Measurements from ENCODE around the gene CISH. TPM values are rescaled to one million over a fixed set of nuclear protein-coding genes. Genes with fewer than 3 reads are reported as not detected.

The CISH gene
- total RNA-seq, 1 experiment from 2014 or later, result 1.7 TPM

GRCh38 chr3:50645378-50645777, 33.8 kb upstream of the CISH start:
- H3T11ph ChIP-seq (ENCODE audit: low read length), result no peak overlapping the region
- no peak overlapping the region for H4K91ac ChIP-seq (ENCODE audit: insufficient read length, low read depth, low read length)
- no peak overlapping the region for H3K4ac ChIP-seq (ENCODE audit: low read depth, low read length)
- H2BK20ac ChIP-seq (ENCODE audit: low read depth, low read length, poor library complexity, severe bottlenecking), result no peak overlapping the region
- no peak overlapping the region for H3K9ac ChIP-seq (ENCODE audit: extremely low read depth, insufficient read length, low read length)
- H4K20me1 ChIP-seq (ENCODE audit: control insufficient read depth, insufficient read depth, insufficient read length), result no peaks in the 10 kb centered on the region
- no peak overlapping the region for H3K27ac Mint-ChIP-seq
- H3K4me3 Mint-ChIP-seq, result no peak overlapping the region
- no peaks in the 10 kb centered on the region for H3K27me3 Mint-ChIP-seq (ENCODE audit: low read depth)
- TF ChIP-seq, protein P1, sequence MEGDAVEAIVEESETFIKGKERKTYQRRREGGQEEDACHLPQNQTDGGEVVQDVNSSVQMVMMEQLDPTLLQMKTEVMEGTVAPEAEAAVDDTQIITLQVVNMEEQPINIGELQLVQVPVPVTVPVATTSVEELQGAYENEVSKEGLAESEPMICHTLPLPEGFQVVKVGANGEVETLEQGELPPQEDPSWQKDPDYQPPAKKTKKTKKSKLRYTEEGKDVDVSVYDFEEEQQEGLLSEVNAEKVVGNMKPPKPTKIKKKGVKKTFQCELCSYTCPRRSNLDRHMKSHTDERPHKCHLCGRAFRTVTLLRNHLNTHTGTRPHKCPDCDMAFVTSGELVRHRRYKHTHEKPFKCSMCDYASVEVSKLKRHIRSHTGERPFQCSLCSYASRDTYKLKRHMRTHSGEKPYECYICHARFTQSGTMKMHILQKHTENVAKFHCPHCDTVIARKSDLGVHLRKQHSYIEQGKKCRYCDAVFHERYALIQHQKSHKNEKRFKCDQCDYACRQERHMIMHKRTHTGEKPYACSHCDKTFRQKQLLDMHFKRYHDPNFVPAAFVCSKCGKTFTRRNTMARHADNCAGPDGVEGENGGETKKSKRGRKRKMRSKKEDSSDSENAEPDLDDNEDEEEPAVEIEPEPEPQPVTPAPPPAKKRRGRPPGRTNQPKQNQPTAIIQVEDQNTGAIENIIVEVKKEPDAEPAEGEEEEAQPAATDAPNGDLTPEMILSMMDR (conservative IDR thresholded peaks at IDR 0.05), result no peak
- no peak overlapping the region for H3K23ac ChIP-seq (ENCODE audit: insufficient read length, low read depth, low read length)
- H3K36me3 Mint-ChIP-seq (ENCODE audit: insufficient read depth in 1 of 3, low read depth in 3 of 3), result peaks cover 8 to 37% (median 29%) of the 10 kb centered on the region in 3 experiments; a peak in 6 of 7 replicates
- H2BK120ac ChIP-seq (ENCODE audit: low read depth, low read length, poor library complexity, severe bottlenecking), result no peak overlapping the region
- H3K14ac ChIP-seq (ENCODE audit: insufficient read depth, low read length), result no peak overlapping the region
- no peaks in the 10 kb centered on the region for H3K79me1 ChIP-seq (ENCODE audit: insufficient read depth, low read depth, low read length, poor library complexity, severe bottlenecking)
- no peaks in the 10 kb centered on the region for H3K9me3 ChIP-seq (ENCODE audit: control insufficient read depth, low read depth, low read length)
- H2AFZ ChIP-seq (ENCODE audit: low read length), result no peak overlapping the region
- H3K9me3 Mint-ChIP-seq, result no peaks in the 10 kb centered on the region
- H3K79me2 ChIP-seq (ENCODE audit: insufficient read depth, low read length), result no peaks in the 10 kb centered on the region
- no peak overlapping the region for H2BK12ac ChIP-seq (ENCODE audit: insufficient read length, low read depth, low read length)
- no peak overlapping the region for H2BK5ac ChIP-seq (ENCODE audit: insufficient read length, low read length)
- no peak for DNase-seq
- no peaks in the 10 kb centered on the region for H3K4me1 ChIP-seq (ENCODE audit: insufficient read depth, low read length)
- peaks cover 26 to 30% of the 10 kb centered on the region in 2 experiments for H3K4me1 Mint-ChIP-seq
- H2BK15ac ChIP-seq (ENCODE audit: low read depth, low read length), result no peak overlapping the region
- WGBS (ENCODE audit: extremely low coverage, insufficient read length, low lambda C conversion rate), result no CpG with 5 or more reads among the region's 2 CpGs
- H4K8ac ChIP-seq (replicated peaks; ENCODE audit: insufficient read length, low read depth, low read length), result no peak overlapping the region
- no peak overlapping the region for H3K56ac ChIP-seq (ENCODE audit: insufficient read length, low read depth, low read length)
- H3K23me2 ChIP-seq (ENCODE audit: insufficient read length, low read depth, low read length, poor library complexity, severe bottlenecking), result no peaks in the 10 kb centered on the region
- no peak overlapping the region for H3K18ac ChIP-seq (ENCODE audit: insufficient read length, low read depth, low read length)
- no peak overlapping the region for H3K4me2 ChIP-seq (ENCODE audit: insufficient read depth, insufficient read length, low read length)
- no peaks in the 10 kb centered on the region for H3K27me3 ChIP-seq (ENCODE audit: insufficient read depth, low read length)
- H2AK5ac ChIP-seq (ENCODE audit: insufficient read length, low read length), result no peak overlapping the region
- H3K27ac ChIP-seq (ENCODE audit: insufficient read length, low read depth, low read length), result no peak overlapping the region
- no peak overlapping the region for H4K5ac ChIP-seq (ENCODE audit: insufficient read length, low read depth, low read length)

All from H9 (cell line).